GM12872 (cell line): ENCODE measurements around the gene MME.

Experiments used
- TF ChIP-seq, protein P1 (sequence below): IDR thresholded peaks from 3 replicates; pipeline ENCODE4 v1.5.1; 2011; ENCODE audit warnings: low read depth, mild to moderate bottlenecking, low read length, moderate library complexity; ENCODE audit not compliant: insufficient read depth

MME gene

DNA sequence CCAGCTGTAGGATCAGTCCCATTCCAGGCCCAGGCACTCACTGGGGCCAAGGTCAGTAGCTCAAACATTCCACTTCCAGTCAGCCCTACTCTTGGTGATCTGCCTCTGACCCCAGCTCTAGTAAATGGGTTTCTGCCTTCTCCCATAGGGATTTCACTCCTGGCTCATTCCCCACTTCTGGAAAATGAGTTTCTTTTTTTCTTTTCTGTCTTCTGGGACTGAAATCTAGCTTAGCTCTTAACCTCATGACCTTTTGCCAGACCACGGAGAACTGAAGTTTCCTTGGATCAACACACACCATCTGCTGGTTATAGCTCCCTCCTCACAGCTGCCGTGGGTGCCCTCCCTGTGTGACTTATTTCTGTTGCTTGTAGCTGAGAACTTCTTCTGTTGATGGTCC, 21.3 kb downstream of the MME start:
- TF ChIP-seq, protein P1, sequence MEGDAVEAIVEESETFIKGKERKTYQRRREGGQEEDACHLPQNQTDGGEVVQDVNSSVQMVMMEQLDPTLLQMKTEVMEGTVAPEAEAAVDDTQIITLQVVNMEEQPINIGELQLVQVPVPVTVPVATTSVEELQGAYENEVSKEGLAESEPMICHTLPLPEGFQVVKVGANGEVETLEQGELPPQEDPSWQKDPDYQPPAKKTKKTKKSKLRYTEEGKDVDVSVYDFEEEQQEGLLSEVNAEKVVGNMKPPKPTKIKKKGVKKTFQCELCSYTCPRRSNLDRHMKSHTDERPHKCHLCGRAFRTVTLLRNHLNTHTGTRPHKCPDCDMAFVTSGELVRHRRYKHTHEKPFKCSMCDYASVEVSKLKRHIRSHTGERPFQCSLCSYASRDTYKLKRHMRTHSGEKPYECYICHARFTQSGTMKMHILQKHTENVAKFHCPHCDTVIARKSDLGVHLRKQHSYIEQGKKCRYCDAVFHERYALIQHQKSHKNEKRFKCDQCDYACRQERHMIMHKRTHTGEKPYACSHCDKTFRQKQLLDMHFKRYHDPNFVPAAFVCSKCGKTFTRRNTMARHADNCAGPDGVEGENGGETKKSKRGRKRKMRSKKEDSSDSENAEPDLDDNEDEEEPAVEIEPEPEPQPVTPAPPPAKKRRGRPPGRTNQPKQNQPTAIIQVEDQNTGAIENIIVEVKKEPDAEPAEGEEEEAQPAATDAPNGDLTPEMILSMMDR = no peak

DNA sequence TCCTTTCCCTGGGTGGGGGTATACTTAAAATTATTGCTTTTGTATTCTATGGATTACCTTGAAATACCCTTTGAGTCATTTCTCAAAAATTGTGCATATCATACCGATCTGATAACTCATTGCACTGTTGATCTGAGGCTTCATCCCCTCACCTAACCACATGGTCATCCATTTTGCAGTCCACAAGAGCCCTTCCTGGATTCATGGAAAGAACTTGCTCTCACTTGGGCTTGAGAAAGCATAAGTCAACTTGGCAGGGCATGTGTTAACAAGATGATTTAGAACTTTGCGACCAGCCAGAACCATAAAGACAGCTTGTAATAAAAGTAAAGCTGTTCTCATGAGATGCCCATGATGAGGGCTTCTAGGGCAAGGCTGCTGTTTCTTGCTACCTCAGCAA, 22.2 kb downstream of the MME start:
- TF ChIP-seq, protein P1 = no peak

DNA sequence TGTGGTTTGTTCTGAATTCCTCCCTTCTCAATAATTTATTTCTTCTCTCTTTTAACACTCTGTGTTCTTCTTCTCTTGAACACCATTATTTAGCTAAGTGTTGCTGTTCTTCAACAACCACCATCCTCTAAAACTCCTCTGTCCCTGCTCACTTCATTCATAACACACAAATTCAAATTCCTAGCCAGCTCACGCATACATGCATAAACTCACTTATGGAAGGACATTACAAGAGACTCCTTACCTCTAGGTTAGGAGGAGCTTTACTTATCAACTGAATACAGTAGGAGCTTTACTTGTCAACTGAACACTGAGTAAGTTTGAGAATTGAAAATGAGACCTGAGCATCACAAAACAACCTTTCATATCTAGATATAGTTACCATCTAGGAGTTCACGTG, 23.6 kb downstream of the MME start:
- TF ChIP-seq, protein P1 = no peak

DNA sequence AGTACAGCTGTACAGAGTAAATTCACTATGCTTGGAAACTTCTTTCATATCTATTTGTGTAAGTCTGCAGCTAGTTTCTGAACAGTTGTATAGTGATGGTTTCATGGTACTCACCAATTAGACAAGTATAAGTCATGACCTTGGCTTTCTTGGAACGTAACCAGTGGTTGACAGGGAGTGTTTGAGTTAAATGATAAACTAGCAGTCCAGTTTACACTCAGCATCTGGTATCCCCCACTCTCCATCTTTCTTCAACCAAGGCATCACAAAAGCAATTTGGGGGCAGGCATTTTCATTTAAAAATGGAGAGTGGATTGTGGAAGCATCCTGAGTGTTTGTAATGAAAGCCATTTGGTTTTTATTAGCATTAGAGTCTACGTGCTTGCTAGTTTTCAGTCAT, 26.0 kb downstream of the MME start:
- TF ChIP-seq, protein P1 = no peak

DNA sequence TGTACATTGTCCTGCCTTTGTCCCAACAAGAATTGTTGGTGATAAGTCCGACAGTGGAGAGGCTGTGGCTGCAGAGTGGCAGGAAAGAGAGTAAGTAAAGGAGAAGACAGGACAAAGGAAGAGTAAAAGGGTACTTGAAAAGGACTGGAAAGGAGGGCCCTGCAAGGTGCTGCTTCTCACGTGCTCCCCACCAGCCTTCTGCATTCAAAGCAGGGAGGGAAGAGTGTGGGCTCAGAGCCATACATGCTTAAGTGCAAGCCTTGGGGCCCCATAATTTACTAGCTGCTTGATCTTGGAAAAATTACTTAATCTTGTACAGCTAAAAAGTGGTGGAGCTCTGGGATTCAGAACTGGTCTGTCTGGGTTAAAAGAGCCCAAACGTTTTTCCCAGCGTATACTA, 29.9 kb downstream of the MME start:
- TF ChIP-seq, protein P1 = no peak

DNA sequence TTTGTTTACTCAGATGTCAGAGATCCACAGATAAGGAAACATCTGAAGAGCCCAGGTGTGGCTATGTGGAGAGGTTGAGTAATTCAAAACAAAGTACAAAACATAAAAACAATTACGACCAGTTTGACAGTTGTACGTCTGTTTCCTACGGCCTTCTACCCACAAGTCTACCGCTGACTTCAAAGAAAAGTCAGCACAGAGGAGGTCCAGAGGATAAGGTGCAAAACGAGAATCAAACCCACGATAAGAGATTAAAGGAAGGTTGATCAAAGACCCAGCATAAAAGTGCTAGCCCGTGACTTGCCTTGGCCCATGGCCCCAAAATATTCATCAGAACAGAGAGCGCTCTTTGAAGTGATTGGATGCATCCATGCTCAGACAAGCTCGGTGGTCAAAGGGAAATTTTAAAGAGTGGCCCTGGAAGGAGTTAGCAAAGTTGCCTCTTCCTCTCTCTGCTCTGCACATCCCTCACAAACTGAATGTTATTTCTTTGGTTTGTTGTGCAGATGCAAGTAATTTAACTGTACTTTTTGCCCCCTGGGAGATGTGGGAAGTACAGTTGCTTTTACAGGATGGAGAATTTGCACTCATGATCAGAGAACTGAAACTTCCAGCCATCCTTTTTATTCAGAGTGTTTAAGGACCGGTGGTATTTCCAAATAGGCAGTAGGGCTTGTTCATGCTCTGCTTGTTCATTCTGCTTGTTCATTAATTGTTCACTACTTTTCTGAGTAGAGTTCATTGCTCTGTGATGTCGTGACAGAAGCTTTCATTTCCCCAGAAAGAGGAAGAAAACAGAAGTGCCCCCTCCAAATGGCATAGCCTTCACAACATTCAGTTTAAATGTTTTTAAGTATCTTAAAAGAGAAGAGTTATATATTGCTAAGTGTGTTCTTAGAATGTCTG, 31.1 kb downstream of the MME start:
- TF ChIP-seq, protein P1 = no peak

DNA sequence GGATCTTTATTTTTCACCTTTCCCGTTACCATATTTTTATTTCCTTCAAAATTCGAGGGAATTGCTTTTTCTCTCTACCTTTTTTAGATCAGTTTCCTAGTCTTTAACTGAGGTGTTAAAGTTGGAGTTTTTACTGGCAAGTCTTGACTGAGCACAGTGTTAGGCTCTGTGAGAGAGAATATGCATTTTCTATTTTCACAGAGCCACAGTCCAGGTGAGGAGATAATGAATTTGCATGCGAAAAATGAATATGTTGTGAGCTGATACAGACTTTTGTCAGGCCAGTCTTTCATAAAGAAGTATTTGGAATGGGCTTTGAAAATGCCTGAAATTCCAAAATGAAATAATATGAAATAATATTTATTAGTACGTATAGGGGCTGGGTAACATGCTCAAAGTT, 31.9 kb downstream of the MME start:
- TF ChIP-seq, protein P1 = no peak
